HG03095 (cell line): Measurements from ENCODE around the gene SH2B3.

ENCODE experiments used
- ATAC-seq: cut with Tn5 transposase; IDR thresholded peaks from one replicate; pipeline ENCODE4 v1.9.1; 2021; ENCODE audit warnings: moderate library complexity; ENCODE audit not compliant: unreplicated experiment

SH2B3 gene

DNA sequence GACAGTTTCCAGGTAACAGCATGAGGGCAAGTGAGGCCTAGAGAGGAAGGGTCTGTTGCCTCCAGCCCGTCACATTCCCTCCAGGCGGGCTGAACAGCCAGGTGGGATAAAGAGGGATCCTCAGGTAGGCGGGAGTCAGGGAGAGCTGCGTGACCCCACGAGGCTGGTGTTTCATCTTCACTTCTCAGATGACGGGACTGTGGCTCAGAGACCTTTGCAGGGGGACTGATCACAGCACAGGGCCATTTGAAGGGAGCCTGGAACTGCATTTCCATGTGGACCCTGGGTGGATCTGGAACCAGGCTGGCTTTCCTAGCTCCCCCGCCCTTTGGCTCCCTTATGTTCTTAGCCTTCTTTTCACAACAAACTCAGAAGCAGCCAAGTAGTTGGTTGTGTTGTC, 37.4 kb downstream of the SH2B3 start:
- ATAC-seq: no peak

DNA sequence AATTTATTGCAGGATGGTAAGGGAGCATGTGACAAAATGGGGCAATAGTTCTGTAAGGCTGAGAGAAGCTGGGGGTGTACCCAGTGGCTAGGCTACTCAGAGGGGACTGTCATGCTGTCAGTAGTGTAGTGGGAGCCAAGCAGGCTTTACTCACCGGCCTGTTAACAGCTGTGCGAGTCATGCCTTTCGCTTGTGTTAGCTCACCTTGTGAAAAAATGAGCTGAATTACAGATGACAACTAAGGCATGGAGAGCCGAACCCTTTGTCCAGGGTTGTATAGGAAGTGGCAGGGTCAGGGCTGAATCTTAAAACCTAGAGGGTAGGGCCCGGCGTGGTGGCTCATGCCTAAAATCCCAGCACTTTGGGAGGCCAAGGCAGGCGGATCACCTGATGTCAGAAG, 37.9 kb downstream of the SH2B3 start:
- ATAC-seq: no peak

- ATAC-seq: peak; percentile 32
Observed at GRCh38 chr12:111444314-111444924, 38.7 kb downstream of the SH2B3 start.

DNA sequence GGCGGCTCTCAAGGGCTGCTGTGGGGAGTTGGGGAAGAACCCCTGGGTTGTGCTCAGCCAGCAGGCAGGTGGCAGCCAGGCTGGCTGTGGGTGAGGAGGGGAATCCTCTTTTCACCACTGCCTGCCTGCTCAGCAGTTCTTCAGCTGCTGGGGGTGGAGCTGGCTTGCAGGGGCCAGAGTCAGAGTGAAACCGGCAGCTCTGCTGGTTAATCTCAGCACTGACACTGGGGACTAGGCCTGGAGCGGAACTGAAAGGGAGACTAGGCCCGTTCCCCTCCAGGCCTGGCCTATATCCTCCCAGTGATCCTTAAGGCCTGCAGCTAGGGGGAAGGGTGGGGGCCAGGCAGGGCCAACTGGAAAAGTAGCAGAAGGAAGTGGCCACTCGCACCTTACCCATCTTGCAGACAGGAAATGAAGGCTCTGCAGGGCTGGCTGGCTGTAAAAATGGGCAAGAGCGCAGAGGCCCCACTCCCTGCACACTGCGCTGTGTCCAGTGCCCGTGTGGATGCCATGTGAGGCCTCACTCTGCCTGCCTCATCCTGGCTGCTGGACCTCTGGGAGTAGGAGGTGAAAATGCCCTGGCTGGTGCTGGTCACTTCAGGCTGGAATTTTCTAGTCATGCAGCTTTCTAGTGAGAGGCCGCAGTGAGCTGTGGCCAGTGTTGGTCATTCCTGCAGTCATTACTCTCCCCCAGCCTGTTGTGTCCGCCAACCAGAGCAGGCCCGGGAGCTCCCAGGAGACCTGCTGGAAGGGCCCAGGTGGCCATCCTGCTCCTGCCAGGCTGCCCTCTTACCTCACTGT, 39.4 kb downstream of the SH2B3 start:
- ATAC-seq: peak; percentile 70

DNA sequence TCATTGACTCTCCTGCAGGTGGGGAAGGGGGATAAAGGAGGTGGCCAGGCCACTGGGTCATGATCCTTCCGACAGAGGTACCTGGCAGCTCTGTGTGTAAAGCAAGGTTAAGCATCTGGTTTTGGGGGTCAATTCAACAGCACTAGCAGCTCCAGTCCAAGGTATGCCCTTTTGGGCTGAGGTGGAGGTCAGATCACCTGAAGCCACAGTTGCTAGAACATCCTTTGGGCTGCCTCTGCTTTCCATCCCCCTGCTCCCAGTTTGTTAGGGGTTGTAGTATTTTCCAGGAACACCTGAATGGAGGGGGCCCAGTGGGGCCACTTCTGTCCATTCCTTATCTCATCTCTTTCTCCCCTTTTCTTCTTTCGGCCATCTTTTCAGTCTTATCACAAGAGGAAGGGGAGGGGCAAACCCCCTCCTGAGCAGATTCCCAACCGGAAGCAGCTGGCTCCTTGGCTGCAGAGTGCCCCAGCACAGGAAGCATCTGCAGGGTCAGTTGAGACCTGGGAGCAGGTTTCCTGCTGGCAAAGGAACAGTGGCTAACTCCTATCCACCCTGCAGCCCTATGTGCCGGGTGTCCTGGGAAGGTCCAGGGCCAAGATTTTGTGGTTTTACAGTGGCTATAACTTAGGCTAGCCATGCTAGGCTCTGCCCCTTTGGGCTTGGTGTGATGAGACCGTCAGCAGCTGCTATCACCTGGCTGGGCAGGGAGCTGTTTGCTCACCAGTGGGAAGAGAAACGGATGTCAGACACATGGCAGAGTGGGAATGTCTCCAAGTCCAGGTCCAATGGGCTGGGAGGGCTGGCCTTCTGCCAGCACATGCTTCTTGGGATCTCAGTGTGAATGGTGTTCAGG, 40.2 kb downstream of the SH2B3 start:
- ATAC-seq: no peak

DNA sequence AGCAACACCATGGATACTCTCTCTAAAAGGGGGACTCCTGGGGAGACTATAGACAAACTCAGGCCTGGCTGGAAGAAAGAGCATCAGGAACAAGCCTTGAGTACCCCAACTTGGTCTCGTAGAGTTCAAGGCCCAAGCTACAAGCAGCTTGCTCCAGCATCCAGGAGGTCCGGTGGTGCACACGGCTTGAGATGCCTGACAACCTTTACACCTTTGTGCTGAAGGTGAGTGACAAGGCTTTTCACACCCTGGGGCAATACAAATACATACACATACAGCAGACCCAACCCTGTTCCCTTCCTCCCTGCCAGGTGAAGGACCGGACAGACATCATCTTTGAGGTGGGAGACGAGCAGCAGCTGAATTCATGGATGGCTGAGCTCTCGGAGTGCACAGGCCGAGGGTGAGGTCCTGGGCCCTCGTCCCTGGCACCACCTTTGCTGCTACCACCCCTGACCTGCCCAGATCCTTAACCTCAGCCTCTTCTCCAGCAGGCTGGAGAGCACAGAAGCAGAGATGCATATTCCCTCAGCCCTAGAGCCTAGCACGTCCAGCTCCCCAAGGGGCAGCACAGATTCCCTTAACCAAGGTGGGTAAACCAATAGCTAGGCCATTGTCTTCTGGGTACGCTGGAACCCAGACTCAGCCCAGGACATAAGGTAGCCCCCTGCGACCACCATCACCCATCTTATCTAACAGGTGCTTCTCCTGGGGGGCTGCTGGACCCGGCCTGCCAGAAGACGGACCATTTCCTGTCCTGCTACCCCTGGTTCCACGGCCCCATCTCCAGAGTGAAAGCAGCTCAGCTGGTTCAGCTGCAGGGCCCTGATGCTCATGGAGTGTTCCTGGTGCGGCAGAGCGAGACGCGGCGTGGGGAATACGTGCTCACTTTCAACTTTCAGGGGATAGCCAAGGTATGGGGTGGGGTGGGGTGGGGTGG, 41.2 kb downstream of the SH2B3 start:
- ATAC-seq: no peak

DNA sequence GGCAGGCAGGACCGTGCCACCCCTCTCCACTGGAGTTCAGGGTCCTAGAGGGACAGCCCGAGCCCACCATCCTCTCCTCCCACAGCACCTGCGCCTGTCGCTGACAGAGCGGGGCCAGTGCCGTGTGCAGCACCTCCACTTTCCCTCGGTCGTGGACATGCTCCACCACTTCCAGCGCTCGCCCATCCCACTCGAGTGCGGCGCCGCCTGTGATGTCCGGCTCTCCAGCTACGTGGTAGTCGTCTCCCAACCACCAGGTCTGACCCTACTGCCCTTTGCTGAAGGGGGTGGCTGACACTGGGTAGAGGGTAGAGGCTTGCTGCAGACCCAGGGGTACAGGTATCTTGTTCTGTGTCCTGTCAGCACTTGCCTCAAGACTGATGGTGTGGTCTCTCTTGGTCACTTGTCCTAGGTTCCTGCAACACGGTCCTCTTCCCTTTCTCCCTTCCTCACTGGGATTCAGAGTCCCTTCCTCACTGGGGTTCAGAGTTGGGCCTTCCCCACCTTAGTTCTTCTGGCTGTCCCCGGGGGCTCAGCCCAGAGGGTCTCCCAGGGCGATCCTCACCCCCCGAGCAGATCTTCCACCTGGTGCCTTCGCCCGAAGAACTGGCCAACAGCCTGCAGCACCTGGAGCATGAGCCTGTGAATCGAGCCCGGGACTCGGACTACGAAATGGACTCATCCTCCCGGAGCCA, 42.0 kb downstream of the SH2B3 start:
- ATAC-seq: no peak

DNA sequence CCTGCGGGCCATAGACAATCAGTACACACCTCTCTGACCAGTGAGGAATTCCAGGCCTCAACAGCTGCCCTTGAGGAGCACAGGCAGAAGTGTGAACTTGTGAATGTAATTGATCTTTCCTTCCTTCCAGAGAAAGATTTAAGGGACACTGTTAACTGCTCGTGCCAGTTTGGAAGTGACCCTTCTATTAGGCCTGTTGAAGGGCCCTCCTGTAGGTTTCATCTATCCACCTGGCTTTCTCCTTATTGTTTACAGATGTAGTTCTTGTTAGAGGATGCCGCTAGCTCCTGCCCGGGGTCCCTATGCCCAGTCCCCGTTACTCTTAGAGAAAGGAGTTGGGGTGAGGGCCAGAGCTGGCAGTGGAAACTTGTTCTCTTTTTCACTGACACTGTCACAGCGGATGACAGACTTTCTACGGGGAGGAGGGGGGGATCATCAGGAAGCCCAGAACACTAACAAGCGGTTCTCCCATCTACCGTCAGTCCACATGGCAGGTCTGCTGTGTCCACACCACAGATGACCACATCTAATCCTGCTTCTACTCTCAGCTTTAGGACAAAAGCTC, 42.6 kb downstream of the SH2B3 start:
- no peak for ATAC-seq

DNA sequence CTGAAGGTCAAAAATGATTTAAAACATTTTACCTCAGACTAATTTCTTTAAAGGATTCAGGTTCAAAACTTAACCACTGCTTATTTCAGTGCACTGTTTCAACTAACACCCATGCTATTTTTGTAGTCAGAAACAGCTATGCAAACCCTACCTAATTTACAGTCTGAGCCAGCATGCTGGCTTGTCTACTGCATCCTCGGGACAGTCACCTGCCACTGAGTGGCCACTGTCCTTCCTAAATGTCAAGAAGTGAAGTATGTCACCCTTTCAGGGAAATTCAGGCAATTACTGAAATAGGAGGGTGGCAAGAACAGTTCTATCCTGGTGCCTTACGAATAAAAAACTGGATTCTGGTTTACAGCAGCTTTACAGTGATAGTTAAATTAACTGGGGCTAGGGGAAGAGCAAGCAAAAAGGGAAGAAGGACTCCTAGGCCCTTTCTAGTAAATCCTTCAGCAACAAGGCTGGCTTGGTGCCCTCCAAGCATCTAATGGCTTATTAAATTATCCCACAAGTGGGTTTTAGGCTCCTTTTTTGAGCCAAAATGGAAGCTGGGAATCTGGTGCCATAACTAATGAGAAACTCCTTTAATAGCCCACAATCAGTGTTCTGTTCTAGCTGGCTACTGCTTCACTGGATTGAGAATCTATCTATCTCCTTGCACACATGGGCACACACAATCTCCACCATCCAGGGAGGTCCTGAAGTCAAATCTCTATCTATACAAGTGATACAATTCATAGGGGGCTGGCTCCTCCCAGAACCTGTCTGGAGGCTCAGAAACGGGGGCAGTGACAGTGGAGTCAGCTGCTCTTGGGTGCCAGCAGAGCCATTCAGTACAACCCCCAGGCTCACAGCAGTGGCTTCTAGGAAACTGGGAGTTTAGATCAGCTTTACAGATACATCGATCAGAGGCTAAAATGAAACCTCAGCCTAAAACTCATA, 43.4 kb downstream of the SH2B3 start:
- ATAC-seq: no peak

GRCh38 chr12:111450676-111451075, 45.0 kb downstream of the SH2B3 start:
- no peak for ATAC-seq

DNA sequence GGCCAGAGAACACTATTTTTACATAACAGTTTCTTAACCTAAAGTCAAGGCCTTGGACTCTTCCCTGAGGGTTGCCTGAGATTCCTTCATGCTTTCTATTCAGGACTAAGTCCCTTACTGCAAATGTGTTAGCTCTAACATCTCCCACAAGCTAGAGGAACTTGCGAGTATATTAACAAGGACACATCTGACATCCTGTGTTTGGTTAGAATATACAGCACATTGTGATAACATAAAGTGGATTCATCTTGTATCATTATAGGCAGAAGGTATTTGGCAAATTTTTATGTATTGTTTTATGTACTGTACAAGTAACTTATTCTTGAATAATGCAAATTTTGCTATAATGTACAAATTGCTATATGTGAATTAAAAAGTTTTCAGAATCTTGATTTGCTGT, 45.5 kb downstream of the SH2B3 start:
- ATAC-seq: no peak

DNA sequence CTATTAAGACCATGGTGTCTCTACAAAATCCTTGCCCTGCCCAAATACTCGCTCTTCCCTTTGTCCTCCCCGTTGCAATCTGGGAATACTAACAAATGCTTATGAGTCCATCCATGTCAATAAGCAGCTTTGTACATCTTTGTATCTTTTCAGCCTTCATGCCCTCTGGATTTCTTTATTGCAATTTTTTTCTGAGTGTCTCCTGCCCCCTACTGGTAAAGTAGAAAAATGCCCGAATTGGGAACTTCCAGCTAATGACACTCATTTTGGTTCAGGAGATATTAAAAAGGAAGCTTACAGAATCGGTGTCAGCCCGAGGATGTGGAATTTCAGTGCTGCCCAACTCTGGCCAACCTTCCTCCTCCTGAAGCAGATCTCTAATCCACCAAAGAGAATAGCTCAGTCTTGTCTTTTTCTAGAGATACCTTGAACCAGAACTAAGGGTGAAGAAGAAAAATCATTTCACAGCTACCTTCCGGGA, 46.0 kb downstream of the SH2B3 start:
- no peak for ATAC-seq

DNA sequence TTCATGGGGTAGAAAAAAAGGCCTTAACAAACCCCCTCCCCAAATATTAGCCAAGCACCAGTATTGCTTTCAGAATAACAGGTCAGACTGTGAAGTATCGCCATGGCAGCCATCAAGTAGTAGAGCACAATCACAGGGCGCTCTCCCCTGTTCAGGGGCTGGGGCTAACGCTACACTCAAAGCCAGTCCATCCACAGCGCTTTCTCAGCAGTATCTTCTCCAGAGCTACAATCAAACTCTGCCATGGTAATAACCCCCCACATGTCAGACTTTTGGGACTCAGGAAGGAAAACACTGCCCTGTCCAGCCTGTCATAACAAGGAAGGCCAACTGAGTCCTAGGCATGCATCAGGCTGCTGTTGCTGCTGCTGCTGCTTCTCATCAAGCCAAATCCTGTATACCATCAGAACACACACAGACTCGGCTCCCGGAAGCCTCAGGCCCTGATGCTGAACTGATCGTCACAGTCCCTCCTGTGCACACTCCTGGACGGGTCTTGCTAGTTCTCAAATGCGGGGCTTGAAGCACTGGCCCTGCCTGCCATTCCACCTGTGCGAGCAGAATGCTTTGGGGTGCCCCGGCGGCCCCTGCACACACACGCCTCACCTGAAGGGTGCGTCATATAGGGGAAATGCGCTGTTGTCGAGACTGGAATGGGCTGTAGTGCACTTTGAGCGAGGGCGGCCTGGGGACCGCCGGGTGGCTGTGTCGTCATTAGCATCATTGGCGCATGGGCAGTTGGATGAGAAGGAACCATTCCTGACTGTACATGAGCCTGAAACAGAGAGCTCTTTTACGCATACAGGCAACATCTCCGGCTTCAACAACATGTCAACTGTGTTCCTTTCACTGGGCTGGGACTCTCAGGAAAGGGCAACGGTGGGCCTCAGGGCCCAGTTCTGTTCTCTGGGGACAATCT, 47.6 kb downstream of the SH2B3 start:
- ATAC-seq: no peak

- ATAC-seq: no peak
Observed at GRCh38 chr12:111454311-111454710, 48.6 kb downstream of the SH2B3 start.

- ATAC-seq: no peak
Observed at GRCh38 chr12:111454716-111455447, 49.2 kb downstream of the SH2B3 start.

GRCh38 chr12:111455448-111456320, 50.0 kb downstream of the SH2B3 start:
- no peak for ATAC-seq
